ENCODE measurements around the gene MRPL49. TPM values are rescaled to one million over a fixed set of nuclear protein-coding genes. Genes with fewer than 3 reads are reported as not detected.

MRPL49 gene
- polyA plus RNA-seq, 1 donor from 2014 or later: 80.5 TPM

DNA sequence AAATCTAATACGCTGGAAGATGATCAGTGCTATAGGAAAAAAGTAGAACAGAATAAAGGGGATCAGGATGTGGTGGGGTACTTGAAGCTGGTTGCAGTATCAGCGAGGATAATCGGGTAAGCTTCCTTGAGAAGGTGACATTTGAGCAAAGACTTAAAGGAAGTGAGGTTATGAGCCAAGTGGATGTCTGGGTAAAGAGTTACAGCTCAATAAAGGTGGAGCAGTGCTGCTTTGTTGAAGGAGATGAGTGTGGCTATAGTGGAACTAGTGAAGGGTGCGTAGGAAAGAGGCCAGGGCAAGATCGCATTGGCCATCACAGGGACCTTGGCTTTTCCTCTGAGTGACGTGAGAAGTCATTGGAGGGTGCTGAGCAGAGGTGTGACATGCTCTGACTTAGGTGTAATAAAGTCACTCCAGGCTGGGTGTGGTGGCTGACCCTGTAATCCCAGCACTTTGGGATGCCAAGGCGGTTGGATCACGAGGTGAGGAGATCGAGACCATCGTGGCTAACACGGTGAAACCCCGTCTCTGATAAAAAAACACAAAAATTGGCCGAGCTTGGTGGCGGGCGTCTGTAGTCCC is 14.5 kb downstream of the MRPL49 start:
- Histone ChIP-seq H4K20me1 (ENCODE audit: insufficient read depth) (no peaks in the 10 kb centered on the region), H3K79me2 (replicated peaks; ENCODE audit: insufficient read depth, low read length) (peaks cover 16% of the 10 kb centered on the region), H3K27me3 (ENCODE audit: insufficient read depth, low read depth, low read length) (peaks cover 4% of the 10 kb centered on the region), H2AFZ (ENCODE audit: low read depth, low read length) (no peak overlapping the region), H3F3A (ENCODE audit: insufficient read depth, low read length, poor library complexity, severe bottlenecking) (peaks cover 5% of the 10 kb centered on the region), H3K36me3 (ENCODE audit: insufficient read depth, low read length) (no peaks in the 10 kb centered on the region), H3K4me2 (ENCODE audit: low read length) (no peak overlapping the region), H3K9me3 (ENCODE audit: low read length) (no peaks in the 10 kb centered on the region), H3K9me2 (ENCODE audit: insufficient read depth, low read length) (no peaks in the 10 kb centered on the region), H3K9ac (ENCODE audit: low read length) (no peak overlapping the region), H3K4me3 (ENCODE audit: low read length) (no peak overlapping the region), H3K27ac (ENCODE audit: low read length) (no peak overlapping the region)
- TF ChIP-seq, protein P1, sequence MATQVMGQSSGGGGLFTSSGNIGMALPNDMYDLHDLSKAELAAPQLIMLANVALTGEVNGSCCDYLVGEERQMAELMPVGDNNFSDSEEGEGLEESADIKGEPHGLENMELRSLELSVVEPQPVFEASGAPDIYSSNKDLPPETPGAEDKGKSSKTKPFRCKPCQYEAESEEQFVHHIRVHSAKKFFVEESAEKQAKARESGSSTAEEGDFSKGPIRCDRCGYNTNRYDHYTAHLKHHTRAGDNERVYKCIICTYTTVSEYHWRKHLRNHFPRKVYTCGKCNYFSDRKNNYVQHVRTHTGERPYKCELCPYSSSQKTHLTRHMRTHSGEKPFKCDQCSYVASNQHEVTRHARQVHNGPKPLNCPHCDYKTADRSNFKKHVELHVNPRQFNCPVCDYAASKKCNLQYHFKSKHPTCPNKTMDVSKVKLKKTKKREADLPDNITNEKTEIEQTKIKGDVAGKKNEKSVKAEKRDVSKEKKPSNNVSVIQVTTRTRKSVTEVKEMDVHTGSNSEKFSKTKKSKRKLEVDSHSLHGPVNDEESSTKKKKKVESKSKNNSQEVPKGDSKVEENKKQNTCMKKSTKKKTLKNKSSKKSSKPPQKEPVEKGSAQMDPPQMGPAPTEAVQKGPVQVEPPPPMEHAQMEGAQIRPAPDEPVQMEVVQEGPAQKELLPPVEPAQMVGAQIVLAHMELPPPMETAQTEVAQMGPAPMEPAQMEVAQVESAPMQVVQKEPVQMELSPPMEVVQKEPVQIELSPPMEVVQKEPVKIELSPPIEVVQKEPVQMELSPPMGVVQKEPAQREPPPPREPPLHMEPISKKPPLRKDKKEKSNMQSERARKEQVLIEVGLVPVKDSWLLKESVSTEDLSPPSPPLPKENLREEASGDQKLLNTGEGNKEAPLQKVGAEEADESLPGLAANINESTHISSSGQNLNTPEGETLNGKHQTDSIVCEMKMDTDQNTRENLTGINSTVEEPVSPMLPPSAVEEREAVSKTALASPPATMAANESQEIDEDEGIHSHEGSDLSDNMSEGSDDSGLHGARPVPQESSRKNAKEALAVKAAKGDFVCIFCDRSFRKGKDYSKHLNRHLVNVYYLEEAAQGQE (IDR thresholded peaks at IDR 0.05; ENCODE audit: borderline replicate concordance): no peak
- TF ChIP-seq EZH2 (IDR thresholded peaks at IDR 0.05; ENCODE audit: borderline replicate concordance, insufficient read depth, low read length, poor library complexity, severe bottlenecking) (no peak), EP300 (conservative IDR thresholded peaks at IDR 0.05; ENCODE audit: poor library complexity, severe bottlenecking) (no peak), SMC3 (conservative IDR thresholded peaks at IDR 0.05; ENCODE audit: poor library complexity) (no peak), MXI1 (conservative IDR thresholded peaks at IDR 0.05; ENCODE audit: poor library complexity, severe bottlenecking) (no peak), POLR2AphosphoS5 (IDR thresholded peaks at IDR 0.05) (no peak), TAF1 (IDR thresholded peaks at IDR 0.05; ENCODE audit: low read depth) (no peak), RAD21 (conservative IDR thresholded peaks at IDR 0.05) (no peak)
- TF ChIP-seq, protein P2, sequence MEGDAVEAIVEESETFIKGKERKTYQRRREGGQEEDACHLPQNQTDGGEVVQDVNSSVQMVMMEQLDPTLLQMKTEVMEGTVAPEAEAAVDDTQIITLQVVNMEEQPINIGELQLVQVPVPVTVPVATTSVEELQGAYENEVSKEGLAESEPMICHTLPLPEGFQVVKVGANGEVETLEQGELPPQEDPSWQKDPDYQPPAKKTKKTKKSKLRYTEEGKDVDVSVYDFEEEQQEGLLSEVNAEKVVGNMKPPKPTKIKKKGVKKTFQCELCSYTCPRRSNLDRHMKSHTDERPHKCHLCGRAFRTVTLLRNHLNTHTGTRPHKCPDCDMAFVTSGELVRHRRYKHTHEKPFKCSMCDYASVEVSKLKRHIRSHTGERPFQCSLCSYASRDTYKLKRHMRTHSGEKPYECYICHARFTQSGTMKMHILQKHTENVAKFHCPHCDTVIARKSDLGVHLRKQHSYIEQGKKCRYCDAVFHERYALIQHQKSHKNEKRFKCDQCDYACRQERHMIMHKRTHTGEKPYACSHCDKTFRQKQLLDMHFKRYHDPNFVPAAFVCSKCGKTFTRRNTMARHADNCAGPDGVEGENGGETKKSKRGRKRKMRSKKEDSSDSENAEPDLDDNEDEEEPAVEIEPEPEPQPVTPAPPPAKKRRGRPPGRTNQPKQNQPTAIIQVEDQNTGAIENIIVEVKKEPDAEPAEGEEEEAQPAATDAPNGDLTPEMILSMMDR (IDR thresholded peaks at IDR 0.05; ENCODE audit: poor library complexity, severe bottlenecking): no peak

DNA sequence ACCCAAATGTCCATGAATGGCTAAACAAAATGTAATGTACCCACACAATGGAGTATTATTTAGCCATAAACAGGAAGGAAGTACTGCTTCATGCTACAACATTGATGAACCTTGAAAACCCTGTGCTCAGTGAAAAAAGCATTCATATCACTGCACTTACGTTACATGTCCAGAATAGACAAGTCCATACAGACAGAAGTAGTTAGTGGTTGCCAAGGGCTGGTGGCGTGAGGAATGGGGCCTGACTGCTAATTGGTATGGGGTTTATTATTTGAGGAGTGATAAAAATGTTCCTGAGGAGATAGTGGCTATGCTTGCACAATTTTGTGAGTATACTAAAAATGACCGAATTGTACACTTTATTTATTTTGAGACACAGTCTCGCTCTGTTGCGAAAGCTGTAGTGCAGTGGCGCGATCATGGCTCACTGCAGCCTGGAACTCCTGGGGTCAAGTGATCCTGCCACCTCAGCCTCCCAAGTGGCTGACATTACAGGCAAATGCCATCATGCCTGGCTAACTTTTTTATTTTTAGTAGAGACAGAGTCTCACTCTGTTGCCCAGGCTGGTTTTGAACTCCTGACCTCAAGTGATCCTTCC is 19.9 kb downstream of the MRPL49 start:
- H3K9me2 ChIP-seq (ENCODE audit: insufficient read depth, low read length): no peaks in the 10 kb centered on the region
- no peaks in the 10 kb centered on the region for H3F3A ChIP-seq (ENCODE audit: insufficient read depth, low read length, poor library complexity, severe bottlenecking)
- no peaks in the 10 kb centered on the region for H4K20me1 ChIP-seq (ENCODE audit: insufficient read depth)
- H3K27ac ChIP-seq (ENCODE audit: low read length): no peak overlapping the region
- H3K79me2 ChIP-seq (replicated peaks; ENCODE audit: insufficient read depth, low read length): no peaks in the 10 kb centered on the region
- no peak overlapping the region for H2AFZ ChIP-seq (ENCODE audit: low read depth, low read length)
- H3K36me3 ChIP-seq (ENCODE audit: insufficient read depth, low read length): no peaks in the 10 kb centered on the region
- TF ChIP-seq POLR2AphosphoS5 (IDR thresholded peaks at IDR 0.05): no peak
- no peak for TF ChIP-seq TAF1 (IDR thresholded peaks at IDR 0.05; ENCODE audit: low read depth)
- TF ChIP-seq, protein P2 (IDR thresholded peaks at IDR 0.05; ENCODE audit: poor library complexity, severe bottlenecking): no peak
- no peak for TF ChIP-seq MXI1 (conservative IDR thresholded peaks at IDR 0.05; ENCODE audit: poor library complexity, severe bottlenecking)
- TF ChIP-seq EP300 (conservative IDR thresholded peaks at IDR 0.05; ENCODE audit: poor library complexity, severe bottlenecking): no peak
- TF ChIP-seq RAD21 (conservative IDR thresholded peaks at IDR 0.05): no peak
- no peak for TF ChIP-seq SMC3 (conservative IDR thresholded peaks at IDR 0.05; ENCODE audit: poor library complexity)
- TF ChIP-seq EZH2 (IDR thresholded peaks at IDR 0.05; ENCODE audit: borderline replicate concordance, insufficient read depth, low read length, poor library complexity, severe bottlenecking): no peak
- TF ChIP-seq, protein P1 (IDR thresholded peaks at IDR 0.05; ENCODE audit: borderline replicate concordance): no peak
- no peak overlapping the region for H3K9ac ChIP-seq (ENCODE audit: low read length)
- no peak overlapping the region for H3K4me2 ChIP-seq (ENCODE audit: low read length)
- no peaks in the 10 kb centered on the region for H3K9me3 ChIP-seq (ENCODE audit: low read length)
- peaks cover 7% of the 10 kb centered on the region for H3K27me3 ChIP-seq (ENCODE audit: insufficient read depth, low read depth, low read length)
- no peak overlapping the region for H3K4me3 ChIP-seq (ENCODE audit: low read length)
